HepG2 (cell line): ENCODE data around the gene UST. TPM values are rescaled to one million over a fixed set of nuclear protein-coding genes. Genes with fewer than 3 reads are reported as not detected.

Experiments used
- BRD4 ChIP-seq: sonication (generic); formaldehyde crosslinking; IDR thresholded peaks from 2 replicates; pipeline ENCODE4 v1.4.0; 2020; ENCODE audit warnings: missing genetic modification reagents
- CEBPG ChIP-seq: IDR thresholded peaks from 2 replicates; pipeline ENCODE4 v1.6.1; 2016
- FOSL1 ChIP-seq: sonication (generic); formaldehyde crosslinking; IDR thresholded peaks from 2 replicates; pipeline ENCODE4 v1.9.0; 2021; ENCODE audit warnings: missing genetic modification reagents, borderline replicate concordance
- FOSL2 ChIP-seq: sonication (generic); formaldehyde crosslinking; IDR thresholded peaks from 2 replicates; pipeline ENCODE4 v1.4.0; 2020; ENCODE audit warnings: missing genetic modification reagents
- FOXA3 ChIP-seq: IDR thresholded peaks from 2 replicates; pipeline ENCODE4 v1.6.1; 2016; ENCODE audit warnings: missing genetic modification reagents, missing compliant biosample characterization
- IRF2 ChIP-seq: IDR thresholded peaks from 2 replicates; pipeline ENCODE4 v1.6.1; 2018; ENCODE audit warnings: missing genetic modification reagents, missing compliant biosample characterization
- MIER2 ChIP-seq: IDR thresholded peaks from 2 replicates; pipeline ENCODE4 v1.6.1; 2016; ENCODE audit warnings: missing biosample characterization, missing genetic modification reagents
- MIER3 ChIP-seq: IDR thresholded peaks from 2 replicates; pipeline ENCODE4 v1.6.1; 2016; ENCODE audit warnings: missing compliant biosample characterization, borderline replicate concordance
- NFE2 ChIP-seq: sonication (generic); formaldehyde crosslinking; IDR thresholded peaks from 2 replicates; pipeline ENCODE4 v1.4.0; 2020; ENCODE audit warnings: missing genetic modification reagents
- NFE2L2 ChIP-seq: fragments of 150-350 bp; IDR thresholded peaks from 2 replicates; pipeline ENCODE4 v1.6.1; 2014; ENCODE audit warnings: low read length
- ONECUT2 ChIP-seq: sonication (generic); formaldehyde crosslinking; IDR thresholded peaks from 2 replicates; pipeline ENCODE4 v1.4.0; 2020; ENCODE audit warnings: missing genetic modification reagents
- RFXAP ChIP-seq: sonication (generic); formaldehyde crosslinking; IDR thresholded peaks from 2 replicates; pipeline ENCODE4 v1.4.0; 2020; ENCODE audit warnings: missing genetic modification reagents, borderline replicate concordance
- SMC3 ChIP-seq: IDR thresholded peaks from 2 replicates; pipeline ENCODE4 v1.6.1; 2011; ENCODE audit warnings: low read length, improper control_type of control experiment
- SOX13 ChIP-seq, 3 experiments: fragments of 450-650 bp in 1 of 3; sonication (generic) in 1 of 3; formaldehyde crosslinking in 1 of 3; IDR thresholded peaks in 2 of 3; conservative IDR thresholded peaks in 1 of 3; 2 replicates each; pipeline versions ENCODE4 v1.5.0 to v1.6.1; 2016 to 2020; ENCODE audit warnings: antibody characterized with exemption in 1 of 3, mild to moderate bottlenecking in 1 of 3, missing compliant biosample characterization in 1 of 3, missing genetic modification reagents in 1 of 3, moderate library complexity in 1 of 3
- SOX6 ChIP-seq, 2 experiments: fragments of 450-650 bp in 1 of 2; sonication (generic) in 1 of 2; formaldehyde crosslinking in 1 of 2; IDR thresholded peaks; 2 replicates each; pipeline versions ENCODE4 v1.4.0 to v1.6.1; 2017 to 2020; ENCODE audit warnings: antibody characterized with exemption in 1 of 2, mild to moderate bottlenecking in 1 of 2, missing genetic modification reagents in 1 of 2
- TCF7 ChIP-seq: sonication (generic); IDR thresholded peaks from 2 replicates; pipeline ENCODE4 v1.6.1; 2016; ENCODE audit warnings: antibody characterized with exemption, low read depth
- ZFP36L1 ChIP-seq: sonication (generic); formaldehyde crosslinking; IDR thresholded peaks from 2 replicates; pipeline ENCODE4 v1.8.0; 2022; ENCODE audit warnings: mild to moderate bottlenecking, missing genetic modification reagents, moderate library complexity
- ZMAT3 ChIP-seq: sonication (generic); formaldehyde crosslinking; conservative IDR thresholded peaks from 2 replicates; pipeline ENCODE4 v1.7.0; 2021; ENCODE audit warnings: missing genetic modification reagents
- ZMYM2 ChIP-seq: sonication (generic); formaldehyde crosslinking; IDR thresholded peaks from 2 replicates; pipeline ENCODE4 v1.8.0; 2022; ENCODE audit warnings: mild to moderate bottlenecking, missing genetic modification reagents
- ZMYM3 ChIP-seq: sonication (generic); formaldehyde crosslinking; IDR thresholded peaks from 2 replicates; pipeline ENCODE4 v1.5.1; 2020; ENCODE audit warnings: mild to moderate bottlenecking, missing genetic modification reagents
- ZNF264 ChIP-seq: sonication (generic); formaldehyde crosslinking; IDR thresholded peaks from 2 replicates; pipeline ENCODE4 v1.4.0; 2020; ENCODE audit warnings: missing genetic modification reagents
- ZNF317 ChIP-seq: sonication (generic); formaldehyde crosslinking; IDR thresholded peaks from 2 replicates; pipeline ENCODE4 v1.5.0; 2020; ENCODE audit warnings: mild to moderate bottlenecking, missing genetic modification reagents
- ZNF333 ChIP-seq: sonication (generic); formaldehyde crosslinking; IDR thresholded peaks from 2 replicates; pipeline ENCODE4 v1.4.0; 2020; ENCODE audit warnings: mild to moderate bottlenecking, missing genetic modification reagents, borderline replicate concordance
- ZNF563 ChIP-seq: sonication (generic); formaldehyde crosslinking; IDR thresholded peaks from 2 replicates; pipeline ENCODE4 v1.8.0; 2022; ENCODE audit warnings: mild to moderate bottlenecking, moderate library complexity, missing genetic modification reagents
- polyA plus RNA-seq, 8 experiments: library from polyadenylated mRNA; depleted of rRNA in 3 of 8; stranded (reverse) in 7 of 8; unstranded in 1 of 8; fragments of >200 nt; fragmentation: Illumina TruSeq in 4 of 8; extraction: Trizol in 4 of 8; gene quantifications; 2 replicates each; pipeline versions ENCODE4 v1.2.1 to v1.2.3, GENCODE V29; 2011 to 2016; ENCODE audit warnings: low read depth in 4 of 8, missing spikeins in 1 of 8, mixed read lengths in 1 of 8; ENCODE audit not compliant: insufficient read depth in 1 of 8
- total RNA-seq, 5 experiments: library from RNA; depleted of rRNA; stranded (reverse); fragments of >200 nt; fragmentation: Illumina TruSeq; extraction: Trizol; gene quantifications; 2 replicates each; pipeline ENCODE4 v1.2.3, GENCODE V29; 2016; ENCODE audit warnings: low read depth in 1 of 5
- TF ChIP-seq, protein P1 (sequence below): sonication (generic); formaldehyde crosslinking; IDR thresholded peaks from 2 replicates; pipeline ENCODE4 v1.4.0; 2020; ENCODE audit warnings: missing genetic modification reagents
- TF ChIP-seq, protein P2 (sequence below): sonication (generic); formaldehyde crosslinking; IDR thresholded peaks from 2 replicates; pipeline ENCODE4 v1.8.0; 2022; ENCODE audit warnings: missing genetic modification reagents, mild to moderate bottlenecking, borderline replicate concordance
- TF ChIP-seq, protein P3 (sequence below): sonication (generic); formaldehyde crosslinking; IDR thresholded peaks from 2 replicates; pipeline ENCODE4 v1.4.0; 2020; ENCODE audit warnings: missing genetic modification reagents, mild to moderate bottlenecking, borderline replicate concordance

UST gene
- total and polyA plus RNA-seq, 2 of the 13 experiments (the other 11 are each of a cell fraction or from before 2014, with no cell fraction given), result 0.27 TPM; not detected in 1

DNA sequence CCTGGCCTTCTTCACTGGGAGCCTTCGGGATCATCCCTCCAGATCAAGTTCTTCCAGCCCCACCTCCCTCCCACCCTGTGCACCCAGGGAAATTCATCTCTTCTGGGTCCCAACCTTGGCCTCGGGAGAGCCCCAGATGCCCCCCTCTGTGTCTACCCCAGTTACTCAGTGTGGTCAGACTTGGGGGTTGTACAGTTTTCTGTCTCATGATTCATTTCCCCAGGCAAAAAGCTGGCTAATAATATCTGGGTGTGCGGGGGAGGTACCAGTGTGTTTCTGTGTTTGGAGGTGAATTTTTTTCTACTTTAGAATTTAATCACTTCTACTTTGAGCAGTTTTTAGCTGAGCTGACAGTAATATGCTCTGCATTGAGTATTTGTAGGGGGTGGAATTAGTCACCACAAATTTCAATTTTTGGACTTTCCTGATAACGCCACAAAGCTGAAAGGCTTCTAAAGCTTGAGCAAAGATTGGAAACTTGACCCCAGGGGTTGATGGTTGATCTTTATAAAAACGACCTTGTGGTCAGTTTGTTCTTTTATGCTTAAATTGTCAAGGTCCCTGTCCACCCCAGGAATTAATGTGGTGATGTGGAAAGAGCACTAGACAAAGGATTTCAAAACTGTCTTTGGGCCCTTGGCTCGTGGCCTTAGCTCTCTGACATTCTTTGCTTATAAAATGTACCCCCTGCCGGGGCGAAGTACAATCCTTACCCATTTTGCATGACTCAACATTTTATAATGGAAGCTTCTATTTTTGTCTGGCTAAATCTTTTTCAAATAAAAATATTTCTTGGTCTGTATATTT is 286.0 kb downstream of the UST start (continued):
- peak; percentile 33; the same call in 1 of the 2 replicates for TF ChIP-seq RFXAP (CRISPR knock-in tag)
- peak; percentile 75 for TF ChIP-seq FOSL2
- TF ChIP-seq NFE2 (CRISPR knock-in tag), result no peak
- TF ChIP-seq, protein P1, sequence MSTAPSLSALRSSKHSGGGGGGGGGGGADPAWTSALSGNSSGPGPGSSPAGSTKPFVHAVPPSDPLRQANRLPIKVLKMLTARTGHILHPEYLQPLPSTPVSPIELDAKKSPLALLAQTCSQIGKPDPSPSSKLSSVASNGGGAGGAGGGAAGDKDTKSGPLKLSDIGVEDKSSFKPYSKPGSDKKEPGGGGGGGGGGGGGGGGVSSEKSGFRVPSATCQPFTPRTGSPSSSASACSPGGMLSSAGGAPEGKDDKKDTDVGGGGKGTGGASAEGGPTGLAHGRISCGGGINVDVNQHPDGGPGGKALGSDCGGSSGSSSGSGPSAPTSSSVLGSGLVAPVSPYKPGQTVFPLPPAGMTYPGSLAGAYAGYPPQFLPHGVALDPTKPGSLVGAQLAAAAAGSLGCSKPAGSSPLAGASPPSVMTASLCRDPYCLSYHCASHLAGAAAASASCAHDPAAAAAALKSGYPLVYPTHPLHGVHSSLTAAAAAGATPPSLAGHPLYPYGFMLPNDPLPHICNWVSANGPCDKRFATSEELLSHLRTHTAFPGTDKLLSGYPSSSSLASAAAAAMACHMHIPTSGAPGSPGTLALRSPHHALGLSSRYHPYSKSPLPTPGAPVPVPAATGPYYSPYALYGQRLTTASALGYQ (CRISPR knock-in tag), result peak; percentile 76
- TF ChIP-seq ZNF317 (CRISPR knock-in tag), result peak; percentile 55; the same call in 1 of the 2 replicates
- TF ChIP-seq ZFP36L1, result peak; percentile 53; the same call in 1 of the 2 replicates
- TF ChIP-seq, protein P2, sequence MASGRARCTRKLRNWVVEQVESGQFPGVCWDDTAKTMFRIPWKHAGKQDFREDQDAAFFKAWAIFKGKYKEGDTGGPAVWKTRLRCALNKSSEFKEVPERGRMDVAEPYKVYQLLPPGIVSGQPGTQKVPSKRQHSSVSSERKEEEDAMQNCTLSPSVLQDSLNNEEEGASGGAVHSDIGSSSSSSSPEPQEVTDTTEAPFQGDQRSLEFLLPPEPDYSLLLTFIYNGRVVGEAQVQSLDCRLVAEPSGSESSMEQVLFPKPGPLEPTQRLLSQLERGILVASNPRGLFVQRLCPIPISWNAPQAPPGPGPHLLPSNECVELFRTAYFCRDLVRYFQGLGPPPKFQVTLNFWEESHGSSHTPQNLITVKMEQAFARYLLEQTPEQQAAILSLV (CRISPR knock-in tag), result no peak
- no peak for TF ChIP-seq ZNF333 (CRISPR knock-in tag)
- TF ChIP-seq TCF7, result peak; percentile 89
- TF ChIP-seq ZNF264, result 0 out of 2 replicates have a peak, but pooled peaks have one; percentile 44
- TF ChIP-seq ZMYM2 (CRISPR knock-in tag), result 0 out of 2 replicates have a peak, but pooled peaks have one; percentile 14
- peak; percentile 40; the same call in 1 of the 2 replicates for TF ChIP-seq MIER3 (CRISPR knock-in tag)
- TF ChIP-seq ONECUT2, result 0 out of 2 replicates have a peak, but pooled peaks have one; percentile 18
- TF ChIP-seq IRF2 (CRISPR knock-in tag), result 0 out of 2 replicates have a peak, but pooled peaks have one; percentile 12
- 0 out of 2 replicates have a peak, but pooled peaks have one; percentile 3 for TF ChIP-seq MIER2 (CRISPR knock-in tag)
- TF ChIP-seq NFE2L2, result peak; percentile 98
- TF ChIP-seq SMC3, result 0 out of 2 replicates have a peak, but pooled peaks have one; percentile 12
- TF ChIP-seq ZMAT3 (CRISPR knock-in tag), result no peak
- TF ChIP-seq ZMYM3 (CRISPR knock-in tag), result 0 out of 2 replicates have a peak, but pooled peaks have one; percentile 24
- TF ChIP-seq BRD4 (CRISPR knock-in tag), result no peak; the same call in 1 of the 2 replicates
- TF ChIP-seq, protein P3, sequence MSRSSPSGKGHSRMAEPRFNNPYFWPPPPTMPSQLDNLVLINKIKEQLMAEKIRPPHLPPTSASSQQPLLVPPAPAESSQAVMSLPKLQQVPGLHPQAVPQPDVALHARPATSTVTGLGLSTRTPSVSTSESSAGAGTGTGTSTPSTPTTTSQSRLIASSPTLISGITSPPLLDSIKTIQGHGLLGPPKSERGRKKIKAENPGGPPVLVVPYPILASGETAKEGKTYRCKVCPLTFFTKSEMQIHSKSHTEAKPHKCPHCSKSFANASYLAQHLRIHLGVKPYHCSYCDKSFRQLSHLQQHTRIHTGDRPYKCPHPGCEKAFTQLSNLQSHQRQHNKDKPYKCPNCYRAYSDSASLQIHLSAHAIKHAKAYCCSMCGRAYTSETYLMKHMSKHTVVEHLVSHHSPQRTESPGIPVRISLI, result peak; percentile 53; the same call in 1 of the 2 replicates
- TF ChIP-seq FOSL1 (CRISPR knock-in tag), result peak; percentile 39; the same call in 1 of the 2 replicates
- no peak for TF ChIP-seq SOX6 (IDR thresholded peaks at IDR 0.05)
- TF ChIP-seq SOX6 (CRISPR knock-in tag; IDR thresholded peaks at IDR 0.05), result peak; percentile 99
- peak; percentile 81 for TF ChIP-seq CEBPG (CRISPR knock-in tag)
- peak; percentile 94 for TF ChIP-seq SOX13 (IDR thresholded peaks at IDR 0.05)
- peak in 1 of 2 experiments; percentile 98; a peak in 2 of 4 replicates for TF ChIP-seq SOX13 (CRISPR knock-in tag; conservative IDR thresholded peaks at IDR 0.05 in 1 of 2, IDR thresholded peaks at IDR 0.05 in 1 of 2)
- TF ChIP-seq ZNF563 (CRISPR knock-in tag), result 0 out of 2 replicates have a peak, but pooled peaks have one; percentile 16
- peak; percentile 61 for TF ChIP-seq FOXA3
